ENCODE data around the gene FIZ1.

FIZ1 gene

DNA sequence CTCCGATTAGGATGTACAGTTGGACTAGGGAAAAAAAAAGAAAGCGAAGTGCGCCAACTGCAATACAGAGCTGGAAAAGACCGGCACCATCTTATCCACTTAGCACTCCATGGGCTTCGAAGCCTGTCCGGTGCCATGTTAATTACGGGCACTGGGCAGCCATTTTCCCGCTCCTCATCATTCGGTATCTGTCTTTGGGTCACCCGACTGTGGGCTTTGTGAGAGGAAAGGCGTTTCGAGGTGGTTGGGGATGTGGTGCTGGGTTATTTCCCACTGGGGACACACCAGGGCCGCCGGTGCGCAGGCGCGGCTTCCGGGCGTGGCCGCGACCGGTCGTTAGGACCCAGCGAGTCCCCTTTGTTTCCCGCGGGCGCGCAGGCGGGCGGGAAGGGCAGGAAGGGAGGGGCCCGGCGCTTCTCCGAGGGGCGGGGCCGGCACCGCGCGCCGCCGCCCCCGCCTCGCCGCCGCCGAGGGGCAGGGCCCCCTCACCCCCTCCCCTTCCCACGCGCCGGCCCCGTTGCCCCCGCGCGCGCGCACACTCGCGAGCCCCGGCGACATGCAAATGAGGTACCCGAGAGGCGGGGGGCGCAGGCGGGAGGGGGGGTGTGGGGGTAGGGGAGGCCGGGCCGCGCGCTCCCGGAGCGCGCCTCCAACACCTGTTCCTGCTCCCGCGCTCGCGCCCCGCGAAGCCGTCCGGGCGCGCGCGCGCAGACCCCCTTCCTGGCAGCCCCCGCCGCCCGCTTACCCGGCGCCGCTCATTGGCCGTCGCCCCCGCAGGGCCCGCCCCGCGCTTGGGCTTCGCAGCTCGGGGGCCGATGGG, 735 bp upstream of the FIZ1 start, which contains the start of gene ZNF524:
Gene ZNF524, plus strand, starts transcription at position 447 of the 820 bp plus-strand sequence. CDS start 1,825 bp downstream, outside the sequence.
- FAIRE-seq = no peak
- TF ChIP-seq POLR2AphosphoS5 (IDR thresholded peaks at IDR 0.05; ENCODE audit: low read depth, low read length) (no peak), POLR2A (IDR thresholded peaks at IDR 0.05; ENCODE audit: low read depth, low read length) (peak; percentile 62; the same call in 1 of the 2 replicates), TAF1 (IDR thresholded peaks at IDR 0.05; ENCODE audit: borderline replicate concordance, low read depth, low read length) (peak; percentile 64)
- DNase-seq (ENCODE audit: insufficient read length) = peak; percentile 84

DNA sequence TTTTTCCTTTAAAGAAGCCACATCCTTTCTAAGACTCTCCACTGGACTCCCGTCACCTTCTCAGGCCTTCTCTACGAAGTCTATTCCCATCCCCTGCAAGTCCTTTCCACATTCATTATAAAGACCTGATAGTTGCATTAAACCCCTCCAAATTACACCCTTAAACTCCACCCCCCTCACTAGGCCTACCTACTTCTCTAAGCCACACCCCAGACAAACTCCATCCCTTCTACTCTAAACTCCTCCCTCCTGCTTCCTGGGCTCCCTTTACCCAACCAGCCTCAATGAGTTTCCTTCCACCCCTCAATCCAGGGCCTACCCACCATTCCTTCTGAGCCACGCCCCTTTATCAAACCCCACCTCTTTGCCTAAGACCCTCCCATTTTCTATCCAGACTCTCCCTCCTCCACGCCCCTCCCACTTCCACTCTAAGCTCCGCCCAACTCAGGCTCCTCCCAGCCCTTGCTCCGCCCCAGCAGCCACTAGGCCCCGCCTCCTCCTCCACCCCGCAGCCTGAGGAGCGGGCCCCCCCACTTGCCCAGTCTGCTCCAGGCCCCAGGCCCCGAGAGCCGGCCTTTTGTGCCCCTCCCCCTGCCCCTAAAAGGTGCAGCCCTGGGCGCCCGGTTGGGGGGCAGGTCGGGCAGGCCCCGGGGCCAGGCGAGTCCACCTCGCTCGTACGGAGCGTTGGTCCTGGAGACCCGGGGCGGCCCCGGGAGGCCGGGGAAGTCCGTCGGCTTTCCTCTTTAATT, 424 bp downstream of the FIZ1 start:
- FAIRE-seq (peak; percentile 82), DNase-seq (ENCODE audit: insufficient read length) (peak; percentile 78)
- TF ChIP-seq POLR2A (IDR thresholded peaks at IDR 0.05; ENCODE audit: low read depth, low read length) = no peak
- peak; percentile 26; the same call in 1 of the 2 replicates for TF ChIP-seq TAF1 (IDR thresholded peaks at IDR 0.05; ENCODE audit: borderline replicate concordance, low read depth, low read length)
- TF ChIP-seq POLR2AphosphoS5 (IDR thresholded peaks at IDR 0.05; ENCODE audit: low read depth, low read length) = no peak

DNA sequence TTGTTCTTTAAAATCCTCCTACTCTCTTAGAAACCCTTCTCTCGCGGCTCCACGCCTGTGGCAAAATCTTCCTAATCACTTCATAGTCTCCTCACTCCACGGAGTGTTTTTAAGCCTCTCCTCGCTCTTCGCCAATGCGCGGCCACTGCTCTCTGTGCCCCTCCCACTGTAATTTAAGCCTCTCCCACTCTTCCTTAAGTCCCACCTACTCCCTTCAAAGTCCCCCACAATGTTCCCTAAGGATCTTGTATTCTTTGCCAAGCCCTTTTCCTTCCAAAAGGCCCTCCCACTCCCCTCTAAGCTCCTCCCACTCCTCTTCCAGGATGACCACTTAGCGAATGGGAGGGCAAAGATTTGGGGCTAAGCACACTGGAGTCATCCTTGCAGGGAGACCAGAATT, 1.3 kb downstream of the FIZ1 start:
- no peak for FAIRE-seq
- no peak for DNase-seq (ENCODE audit: insufficient read length)
- TF ChIP-seq TAF1 (IDR thresholded peaks at IDR 0.05; ENCODE audit: borderline replicate concordance, low read depth, low read length) = no peak
- TF ChIP-seq POLR2A (IDR thresholded peaks at IDR 0.05; ENCODE audit: low read depth, low read length) = no peak
- no peak for TF ChIP-seq POLR2AphosphoS5 (IDR thresholded peaks at IDR 0.05; ENCODE audit: low read depth, low read length)

DNA sequence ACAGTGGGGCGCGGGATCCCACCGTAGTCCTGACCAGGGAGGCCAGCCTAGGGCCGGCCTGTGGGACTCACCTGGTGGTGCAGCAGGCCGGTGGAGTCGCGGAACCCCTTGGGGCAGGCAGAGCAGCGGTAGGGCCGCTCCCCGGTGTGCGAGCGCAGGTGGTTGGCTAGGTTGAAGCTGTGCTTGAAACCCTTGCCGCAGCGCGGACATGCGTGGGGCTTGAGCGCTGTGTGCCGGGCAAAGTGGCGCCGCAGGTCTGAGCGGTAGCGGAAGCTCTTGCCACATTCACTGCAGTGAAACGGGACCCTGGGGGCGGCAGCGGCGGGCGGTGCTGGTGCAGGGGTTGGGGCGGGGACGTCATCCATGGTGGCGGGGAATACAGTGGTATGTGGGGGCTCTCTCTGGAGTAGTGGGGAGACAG, 1.8 kb downstream of the FIZ1 start:
- TF ChIP-seq TAF1 (IDR thresholded peaks at IDR 0.05; ENCODE audit: borderline replicate concordance, low read depth, low read length) (no peak), POLR2A (IDR thresholded peaks at IDR 0.05; ENCODE audit: low read depth, low read length) (no peak), POLR2AphosphoS5 (IDR thresholded peaks at IDR 0.05; ENCODE audit: low read depth, low read length) (no peak)
- no peak for FAIRE-seq
- DNase-seq (ENCODE audit: insufficient read length) = no peak

DNA sequence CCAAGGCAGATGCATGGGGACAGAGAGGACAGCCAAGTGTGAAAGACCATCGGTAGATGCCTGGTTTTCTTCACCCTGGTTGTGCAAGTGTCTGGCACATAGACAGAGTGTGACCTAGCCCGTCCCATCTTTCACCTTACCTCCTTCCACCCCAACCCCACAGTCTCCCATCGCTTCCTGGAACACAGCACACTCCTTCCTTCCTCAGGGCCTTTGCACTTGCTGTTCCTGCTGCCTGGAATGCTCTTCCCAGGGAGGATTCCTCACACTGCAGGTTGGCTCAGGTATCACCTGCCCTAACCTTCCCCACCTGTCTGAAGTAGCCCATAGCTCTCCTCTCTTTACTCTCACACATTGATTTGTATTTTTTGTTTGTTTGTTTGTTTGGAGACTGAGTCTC, 3.0 kb downstream of the FIZ1 start:
- FAIRE-seq = no peak
- no peak for DNase-seq (ENCODE audit: insufficient read length)
- no peak for TF ChIP-seq POLR2A (IDR thresholded peaks at IDR 0.05; ENCODE audit: low read depth, low read length)
- no peak for TF ChIP-seq TAF1 (IDR thresholded peaks at IDR 0.05; ENCODE audit: borderline replicate concordance, low read depth, low read length)
- no peak for TF ChIP-seq POLR2AphosphoS5 (IDR thresholded peaks at IDR 0.05; ENCODE audit: low read depth, low read length)

DNA sequence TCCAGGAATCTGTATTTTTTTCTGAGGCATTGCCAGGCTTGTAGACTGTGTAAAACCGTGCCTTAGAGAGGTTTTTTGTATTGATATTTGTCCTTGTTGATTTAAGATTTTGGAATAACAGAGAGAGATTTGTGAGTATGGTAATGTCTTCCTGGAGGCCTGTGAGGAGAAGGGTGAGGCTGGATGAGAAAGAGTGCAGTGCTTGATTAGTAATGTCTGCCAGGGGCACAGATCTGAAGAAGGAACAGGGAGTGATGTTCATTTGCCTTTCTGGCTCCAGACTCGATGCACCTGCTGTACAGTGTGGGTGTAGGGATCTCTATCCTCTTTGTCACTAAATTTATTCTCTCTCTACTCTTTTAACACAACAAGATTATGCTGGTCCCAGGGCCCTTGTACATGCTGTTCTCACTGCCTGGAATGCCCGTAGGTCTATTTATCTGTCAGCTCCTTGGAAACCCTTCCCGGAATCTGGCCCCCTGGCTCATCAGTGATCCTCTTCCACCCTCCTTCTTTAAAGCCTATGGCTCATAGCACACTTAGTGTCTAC, 4.2 kb downstream of the FIZ1 start:
- DNase-seq (ENCODE audit: insufficient read length) = no peak
- TF ChIP-seq POLR2A (IDR thresholded peaks at IDR 0.05; ENCODE audit: low read depth, low read length) = no peak
- no peak for TF ChIP-seq TAF1 (IDR thresholded peaks at IDR 0.05; ENCODE audit: borderline replicate concordance, low read depth, low read length)
- no peak for TF ChIP-seq POLR2AphosphoS5 (IDR thresholded peaks at IDR 0.05; ENCODE audit: low read depth, low read length)
- no peak for FAIRE-seq

DNA sequence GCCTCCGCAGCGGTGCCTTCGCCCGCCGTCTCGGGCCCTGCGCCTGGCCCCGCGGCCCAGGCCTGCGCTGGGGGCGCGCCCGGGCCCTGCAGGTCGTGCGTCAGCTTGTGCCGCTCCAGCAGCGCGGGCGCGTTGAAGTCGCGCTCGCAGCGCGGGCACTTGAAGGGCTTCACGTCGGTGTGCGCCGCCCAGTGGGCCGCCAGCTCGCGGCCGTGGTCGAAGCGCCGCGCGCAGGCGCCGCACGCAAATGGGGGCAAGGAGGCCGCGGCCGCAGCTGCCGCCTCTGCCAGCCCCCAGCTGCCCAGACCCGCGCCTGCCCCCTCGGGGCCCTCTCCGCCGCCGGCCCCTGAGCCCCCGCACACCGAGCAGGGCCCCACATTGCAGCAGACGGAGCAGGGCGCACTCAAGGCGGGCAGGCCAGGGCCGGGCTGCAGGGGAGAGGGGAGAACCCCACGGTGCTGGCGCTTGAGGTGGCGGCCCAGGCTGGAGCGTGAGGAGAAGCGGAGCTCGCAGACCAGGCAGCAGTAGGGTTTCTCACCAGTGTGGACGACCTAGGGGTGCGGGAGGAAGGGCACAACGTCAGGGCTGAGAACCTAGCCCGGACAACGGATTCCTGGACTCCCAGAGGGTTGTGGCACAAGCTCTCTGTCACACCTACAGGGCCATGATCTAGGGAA, 6.1 kb downstream of the FIZ1 start:
- TF ChIP-seq TAF1 (IDR thresholded peaks at IDR 0.05; ENCODE audit: borderline replicate concordance, low read depth, low read length) (no peak), POLR2AphosphoS5 (IDR thresholded peaks at IDR 0.05; ENCODE audit: low read depth, low read length) (no peak), POLR2A (IDR thresholded peaks at IDR 0.05; ENCODE audit: low read depth, low read length) (no peak)
- no peak for FAIRE-seq

DNA sequence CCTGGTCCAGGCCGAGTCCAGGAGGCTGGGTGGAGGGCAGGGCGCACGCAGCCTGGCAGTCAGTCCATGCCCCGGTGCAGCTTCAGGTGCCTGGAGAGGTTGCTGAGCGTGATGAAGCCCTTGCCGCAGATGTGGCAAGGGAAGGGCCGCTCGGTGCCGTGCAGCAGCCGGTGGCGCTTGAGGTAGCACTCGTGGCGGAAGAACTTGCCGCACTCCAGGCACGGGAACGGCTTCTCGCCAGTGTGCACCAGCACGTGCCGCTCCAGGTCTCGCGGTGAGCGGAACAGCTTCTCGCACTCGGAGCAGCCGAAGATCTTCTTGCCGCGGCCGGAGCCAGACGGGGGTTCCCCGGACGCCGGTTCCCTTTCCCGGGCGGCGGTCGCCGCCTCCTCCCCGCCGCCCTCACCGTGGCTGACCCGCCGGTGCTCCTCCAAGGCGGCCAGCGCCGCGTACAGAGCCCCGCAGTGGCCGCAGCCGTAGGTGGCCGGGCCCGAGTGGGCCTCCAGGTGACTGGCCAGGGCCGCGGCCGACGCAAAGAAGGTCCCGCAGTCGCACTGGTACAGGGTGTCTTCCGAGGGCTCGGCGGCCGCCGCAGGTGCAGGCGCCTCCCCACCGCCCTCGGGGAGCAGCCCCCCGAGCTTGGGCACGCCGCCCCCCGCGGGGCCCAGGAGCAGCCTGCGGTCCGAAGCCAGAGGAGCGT, 6.8 kb downstream of the FIZ1 start:
- TF ChIP-seq POLR2AphosphoS5 (IDR thresholded peaks at IDR 0.05; ENCODE audit: low read depth, low read length) (no peak), TAF1 (IDR thresholded peaks at IDR 0.05; ENCODE audit: borderline replicate concordance, low read depth, low read length) (no peak), POLR2A (IDR thresholded peaks at IDR 0.05; ENCODE audit: low read depth, low read length) (no peak)
- DNase-seq (ENCODE audit: insufficient read length) = no peak
- FAIRE-seq = no peak

More for the DNA sequence above, 6.1 kb downstream of the FIZ1 start:
- DNase-seq (ENCODE audit: insufficient read length) = no peak

DNA sequence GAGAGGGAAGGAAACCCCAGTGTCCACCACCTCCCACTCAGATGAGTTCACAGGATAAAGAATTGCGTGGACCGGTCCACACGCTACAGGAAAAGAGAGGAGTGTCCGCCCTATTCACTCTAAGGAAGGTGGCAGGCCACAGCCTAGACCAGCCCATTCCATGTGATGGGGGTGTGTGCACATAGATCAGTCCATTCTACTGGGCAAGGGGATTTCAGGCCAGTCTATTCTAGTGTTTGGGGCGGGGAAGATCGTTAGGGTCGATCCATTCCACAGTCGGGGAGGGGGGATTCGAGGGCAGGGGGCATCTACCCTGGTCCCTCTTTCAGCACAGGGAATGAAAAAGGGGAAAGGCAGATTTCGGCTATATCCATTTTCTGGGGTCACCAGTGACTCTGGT, 7.8 kb downstream of the FIZ1 start:
- no peak for DNase-seq (ENCODE audit: insufficient read length)
- TF ChIP-seq TAF1 (IDR thresholded peaks at IDR 0.05; ENCODE audit: borderline replicate concordance, low read depth, low read length) = no peak
- no peak for TF ChIP-seq POLR2A (IDR thresholded peaks at IDR 0.05; ENCODE audit: low read depth, low read length)
- TF ChIP-seq POLR2AphosphoS5 (IDR thresholded peaks at IDR 0.05; ENCODE audit: low read depth, low read length) = no peak
- no peak for FAIRE-seq

DNA sequence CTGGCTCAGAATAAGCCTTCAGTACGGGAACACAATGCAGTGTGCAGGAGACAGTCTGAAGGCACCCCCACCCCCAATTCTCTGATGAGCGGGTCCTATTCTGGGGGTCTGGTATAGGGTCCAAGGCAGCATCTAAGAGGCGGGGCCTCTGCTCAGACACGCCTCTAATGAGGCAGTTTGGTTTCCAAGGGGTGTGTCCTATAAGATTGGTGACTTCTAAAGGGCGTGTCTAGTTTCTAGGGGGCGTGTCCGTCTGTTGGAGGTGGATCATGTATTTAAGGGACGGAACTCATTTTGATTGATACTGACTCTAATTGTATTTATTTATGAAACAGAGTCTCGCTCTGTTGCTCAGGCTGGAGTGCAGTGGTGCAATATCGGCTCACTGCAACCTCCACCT, 8.7 kb downstream of the FIZ1 start:
- no peak for FAIRE-seq
- no peak for DNase-seq (ENCODE audit: insufficient read length)
- TF ChIP-seq POLR2A (IDR thresholded peaks at IDR 0.05; ENCODE audit: low read depth, low read length) (no peak), TAF1 (IDR thresholded peaks at IDR 0.05; ENCODE audit: borderline replicate concordance, low read depth, low read length) (no peak), POLR2AphosphoS5 (IDR thresholded peaks at IDR 0.05; ENCODE audit: low read depth, low read length) (no peak)
